IMR-90 (cell line): ENCODE data around the gene ANO2. TPM values are rescaled to one million over a fixed set of nuclear protein-coding genes. Genes with fewer than 3 reads are reported as not detected.

ENCODE experiments used
- ATAC-seq: fragments of 200-7000 bp; cut with Tn5 transposase; 2 replicates; pipeline ENCODE4 v1.9.1; 2020; ENCODE audit warnings: low read depth, mild to moderate bottlenecking, moderate library complexity
- BruUV-seq: library from RNA; stranded (reverse); fragments of 400-500 nt; replicated peaks from 2 replicates; lab custom pipeline; 2021; lab: Mats Ljungman, UMichigan
- CTCF ChIA-PET: fragments of 300-600 bp; formaldehyde crosslinking; extraction: SDS; loops from one replicate; lab custom pipeline; 2021; ENCODE audit warnings: antibody characterized with exemption; lab: Yijun Ruan, JAX
- POLR2A ChIA-PET: fragments of 300-600 bp; sonication (Branson Sonifier 250); formaldehyde crosslinking; loops from one replicate; lab custom pipeline; 2022; ENCODE audit warnings: antibody characterized with exemption; ENCODE audit not compliant: unreplicated experiment; lab: Charles Lee
- DNase-seq: peaks from one replicate; pipeline ENCODE4 v3.0.0; 2013
- H2AFZ ChIP-seq: replicated peaks from 2 replicates; pipeline ENCODE3; 2013; ENCODE audit warnings: low read length, mild to moderate bottlenecking; ENCODE audit not compliant: poor library complexity
- H2AK5ac ChIP-seq: 2 replicates; pipeline ENCODE4 v1.6.1; 2013; ENCODE audit warnings: low read depth, low read length, inconsistent platforms
- H2AK9ac ChIP-seq: replicated peaks from 2 replicates; pipeline ENCODE3; 2013; ENCODE audit warnings: mild to moderate bottlenecking, low read depth, low read length, moderate library complexity; ENCODE audit not compliant: poor library complexity
- H2BK120ac ChIP-seq: 2 replicates; pipeline ENCODE4 v1.6.1; 2013; ENCODE audit warnings: low read depth, low read length, inconsistent platforms
- H2BK15ac ChIP-seq: 3 replicates; pipeline ENCODE4 v1.6.1; 2013; ENCODE audit warnings: low read depth, low read length, inconsistent platforms
- H2BK20ac ChIP-seq: 2 replicates; pipeline ENCODE4 v1.6.1; 2013; ENCODE audit warnings: low read depth, mild to moderate bottlenecking, inconsistent platforms, low read length, moderate library complexity
- H2BK5ac ChIP-seq: 2 replicates; pipeline ENCODE4 v1.6.1; 2013; ENCODE audit warnings: mild to moderate bottlenecking, low read depth, low read length, inconsistent platforms; ENCODE audit not compliant: poor library complexity, severe bottlenecking
- H3K14ac ChIP-seq: replicated peaks from 2 replicates; pipeline ENCODE4 v1.6.1; 2013; ENCODE audit warnings: low read depth, low read length, inconsistent platforms
- H3K18ac ChIP-seq: 2 replicates; pipeline ENCODE4 v1.6.1; 2013; ENCODE audit warnings: low read depth, low read length, control low read depth
- H3K23ac ChIP-seq: 2 replicates; pipeline ENCODE4 v1.6.1; 2013; ENCODE audit warnings: low read depth, low read length, inconsistent platforms
- H3K27ac ChIP-seq: 2 replicates; pipeline ENCODE4 v1.5.1; 2013; ENCODE audit warnings: mild to moderate bottlenecking, control low read depth, low read length; ENCODE audit not compliant: insufficient read depth
- H3K27me3 ChIP-seq: 2 replicates; pipeline ENCODE4 v1.6.1; 2013; ENCODE audit warnings: low read length; ENCODE audit not compliant: control insufficient read depth, insufficient read depth
- H3K36me3 ChIP-seq: 2 replicates; pipeline ENCODE4 v1.6.1; 2013; ENCODE audit warnings: low read length, mixed read lengths; ENCODE audit not compliant: control insufficient read depth, insufficient read depth
- H3K4ac ChIP-seq: 2 replicates; pipeline ENCODE4 v1.6.1; 2013; ENCODE audit warnings: low read depth, low read length, inconsistent platforms
- H3K4me1 ChIP-seq: 2 replicates; pipeline ENCODE4 v1.6.1; 2013; ENCODE audit warnings: low read length, mixed read lengths; ENCODE audit not compliant: control insufficient read depth, insufficient read depth
- H3K4me2 ChIP-seq: 2 replicates; pipeline ENCODE4 v1.6.1; 2013; ENCODE audit warnings: low read depth, mild to moderate bottlenecking, control low read depth, low read length, moderate library complexity
- H3K4me3 ChIP-seq: 2 replicates; pipeline ENCODE4 v1.5.1; 2013; ENCODE audit warnings: low read depth, mild to moderate bottlenecking, control low read depth, low read length, moderate library complexity; ENCODE audit not compliant: insufficient read depth
- H3K56ac ChIP-seq: 2 replicates; pipeline ENCODE4 v1.6.1; 2013; ENCODE audit warnings: low read length, inconsistent platforms; ENCODE audit not compliant: insufficient read depth; ENCODE audit errors: extremely low read depth
- H3K79me1 ChIP-seq, 2 experiments: 2 replicates each; pipeline ENCODE4 v1.6.1; 2013; ENCODE audit warnings: low read length in 2 of 2, inconsistent platforms in 1 of 2, low read depth in 1 of 2
- H3K9ac ChIP-seq: 2 replicates; pipeline ENCODE4 v1.6.1; 2013; ENCODE audit warnings: low read depth, low read length, control low read depth
- H3K9me1 ChIP-seq: 2 replicates; pipeline ENCODE4 v1.6.1; 2013; ENCODE audit warnings: low read length, inconsistent platforms; ENCODE audit not compliant: insufficient read depth
- H3K9me3 ChIP-seq: 2 replicates; pipeline ENCODE4 v1.6.1; 2013; ENCODE audit warnings: low read length; ENCODE audit not compliant: control insufficient read depth, insufficient read depth
- H4K20me1 ChIP-seq: 2 replicates; pipeline ENCODE4 v1.6.1; 2013; ENCODE audit warnings: low read length, inconsistent platforms; ENCODE audit not compliant: insufficient read depth
- H4K5ac ChIP-seq: 2 replicates; pipeline ENCODE4 v1.6.1; 2013; ENCODE audit warnings: mild to moderate bottlenecking, low read depth, low read length, control low read depth
- H4K8ac ChIP-seq, 2 experiments: 2 replicates each; pipeline ENCODE4 v1.6.1; 2013; ENCODE audit warnings: low read depth in 2 of 2, low read length in 2 of 2, control low read depth in 1 of 2, inconsistent platforms in 1 of 2
- H4K91ac ChIP-seq: 2 replicates; pipeline ENCODE4 v1.6.1; 2013; ENCODE audit warnings: low read depth, low read length, inconsistent platforms; ENCODE audit not compliant: insufficient read depth
- BHLHE40 ChIP-seq: fragments of 150-350 bp; IDR thresholded peaks from 2 replicates; pipeline ENCODE4 v1.6.1; 2016; ENCODE audit warnings: mild to moderate bottlenecking, low read depth, low read length
- CHD1 ChIP-seq: IDR thresholded peaks from 2 replicates; pipeline ENCODE4 v1.6.1; 2012; ENCODE audit warnings: low read depth, low read length, improper control_type of control experiment
- CTCF ChIP-seq: conservative IDR thresholded peaks from 2 replicates; pipeline ENCODE4 v1.5.1; 2012; ENCODE audit warnings: mild to moderate bottlenecking, low read depth, low read length, improper control_type of control experiment
- ELK1 ChIP-seq: fragments of 150-350 bp; IDR thresholded peaks from 2 replicates; pipeline ENCODE4 v1.6.1; 2016; ENCODE audit warnings: low read depth, mild to moderate bottlenecking, low read length, moderate library complexity, borderline replicate concordance
- FOS ChIP-seq: fragments of 150-350 bp; IDR thresholded peaks from 2 replicates; pipeline ENCODE4 v1.6.1; 2016; ENCODE audit warnings: low read depth, low read length
- MAFK ChIP-seq: IDR thresholded peaks from 2 replicates; pipeline ENCODE4 v1.6.1; 2012; ENCODE audit warnings: low read depth, low read length, improper control_type of control experiment
- MAZ ChIP-seq: IDR thresholded peaks from 2 replicates; pipeline ENCODE4 v1.6.1; 2012; ENCODE audit warnings: low read depth, mild to moderate bottlenecking, low read length, improper control_type of control experiment, moderate library complexity, borderline replicate concordance
- MXI1 ChIP-seq: IDR thresholded peaks from 2 replicates; pipeline ENCODE4 v1.6.1; 2012; ENCODE audit warnings: low read depth, mild to moderate bottlenecking, low read length, moderate library complexity, borderline replicate concordance
- NFE2L2 ChIP-seq: fragments of 150-350 bp; IDR thresholded peaks from 2 replicates; pipeline ENCODE4 v1.6.1; 2016; ENCODE audit warnings: low read depth, mild to moderate bottlenecking, low read length
- POLR2A ChIP-seq: IDR thresholded peaks from 2 replicates; pipeline ENCODE4 v1.6.1; 2012; ENCODE audit warnings: mild to moderate bottlenecking, low read depth, low read length
- RAD21 ChIP-seq: IDR thresholded peaks from 2 replicates; pipeline ENCODE4 v1.6.1; 2012; ENCODE audit warnings: low read length, improper control_type of control experiment
- RCOR1 ChIP-seq: IDR thresholded peaks from 2 replicates; pipeline ENCODE4 v1.6.1; 2012; ENCODE audit warnings: mild to moderate bottlenecking, low read length, improper control_type of control experiment; ENCODE audit not compliant: insufficient replicate concordance
- RFX5 ChIP-seq: IDR thresholded peaks from 2 replicates; pipeline ENCODE4 v1.8.0; 2012; ENCODE audit warnings: low read depth, mild to moderate bottlenecking, low read length, moderate library complexity
- SMC3 ChIP-seq: fragments of 150-350 bp; IDR thresholded peaks from 2 replicates; pipeline ENCODE4 v1.6.1; 2016; ENCODE audit warnings: low read depth, mild to moderate bottlenecking, antibody characterized with exemption, low read length, moderate library complexity
- USF2 ChIP-seq: fragments of 150-350 bp; IDR thresholded peaks from 2 replicates; pipeline ENCODE4 v1.6.1; 2017; ENCODE audit warnings: mild to moderate bottlenecking, antibody characterized with exemption, low read length, low read depth
- WGBS, 2 experiments: methylation state at CpG; one replicate each; pipeline versions ENCODE4 v1.1.5 to v1.1.7; 2013; ENCODE audit warnings: missing lambda C conversion rate in 2 of 2; ENCODE audit not compliant: insufficient read length in 1 of 2; ENCODE audit errors: extremely low coverage in 2 of 2; 5-methylcytosine and 5-hydroxymethylcytosine counted together
- dilution Hi-C: fragments of 300-500 bp; cut with HindIII; formaldehyde crosslinking; loops from one replicate; pipeline ENCODE4 v1.14.3; 2018; ENCODE audit warnings: low sequenced_read_pairs; ENCODE audit not compliant: unreplicated experiment
- in situ Hi-C: fragments of 300-500 bp; cut with MboI; formaldehyde crosslinking; loops from 3 replicates; pipeline ENCODE4 v1.14.3; 2019; ENCODE audit warnings: low sequenced_read_pairs, inconsistent platforms, mixed read lengths
- intact Hi-C: fragments of 100-400 bp; cut with micrococcal nuclease; formaldehyde crosslinking; loops from 2 replicates; pipeline ENCODE4 v1.10.0; 2022
- polyA plus RNA-seq, 3 experiments: library from polyadenylated mRNA; depleted of rRNA; stranded (reverse); fragments of >200 nt; gene quantifications; 2 replicates each; pipeline ENCODE4 v1.2.3, GENCODE V29; 2012; ENCODE audit warnings: low replicate concordance in 1 of 3
- total RNA-seq: library from RNA; depleted of rRNA; stranded (reverse); fragments of >200 nt; gene quantifications from 2 replicates; pipeline ENCODE4 v1.2.3, GENCODE V29; 2012

ANO2 gene
- total and polyA plus RNA-seq, 2 of the 4 experiments (the other 2 are of a cell fraction): 0.22 TPM; not detected in 1

GRCh38 chr12:5779401-5779800, 165.7 kb downstream of the ANO2 start:
- H3K9me1 ChIP-seq: no peaks in the 10 kb centered on the region
- H3K27ac ChIP-seq: no peak overlapping the region
- WGBS, 2 experiments: 55% methylated on average over 2 of the region's 5 CpGs; no CpG with 5 or more reads in 1 of the 2 experiments
- no TSS peak for BruUV-seq
- peaks cover 8% of the 10 kb centered on the region for H3K27me3 ChIP-seq
- H3K23ac ChIP-seq: no peak overlapping the region
- no peak overlapping the region for H3K56ac ChIP-seq
- H3K79me1 ChIP-seq: no peaks in the 10 kb centered on the region
- H3K14ac ChIP-seq: no peak overlapping the region
- no peak overlapping the region for H4K8ac ChIP-seq
- in situ Hi-C loops (no loop called here), dilution Hi-C loops (no loop called here), intact Hi-C loops (no loop called here)
- no peak overlapping the region for H3K4me3 ChIP-seq
- H2BK5ac ChIP-seq: no peak overlapping the region
- no peak overlapping the region for H3K18ac ChIP-seq
- H3K4me1 ChIP-seq: no peaks in the 10 kb centered on the region
- no peak overlapping the region for H2AFZ ChIP-seq
- no peak overlapping the region for H2BK120ac ChIP-seq
- no peak overlapping the region for H4K91ac ChIP-seq
- no peak overlapping the region for H2BK20ac ChIP-seq
- no peak overlapping the region for H2AK9ac ChIP-seq
- no peak for TF ChIP-seq CHD1
- TF ChIP-seq ELK1: no peak
- TF ChIP-seq USF2: no peak
- TF ChIP-seq MXI1: no peak
- TF ChIP-seq SMC3: no peak
- TF ChIP-seq BHLHE40: no peak
- TF ChIP-seq FOS: no peak
- TF ChIP-seq CTCF: no peak
- no peak for TF ChIP-seq NFE2L2
- no peak for TF ChIP-seq MAFK
- no peak for TF ChIP-seq POLR2A
- no peak for TF ChIP-seq RCOR1
- TF ChIP-seq RAD21: no peak
- no peak for TF ChIP-seq RFX5
- no peak for TF ChIP-seq MAZ
- H4K5ac ChIP-seq: no peak overlapping the region
- ATAC-seq: no peak
- no peaks in the 10 kb centered on the region for H3K9me3 ChIP-seq
- H3K36me3 ChIP-seq: no peaks in the 10 kb centered on the region
- H2AK5ac ChIP-seq: no peak overlapping the region
- ChIA-PET POLR2A (no interaction called here), CTCF (no interaction called here)
- H4K20me1 ChIP-seq: no peaks in the 10 kb centered on the region
- no peak overlapping the region for H3K4ac ChIP-seq
- no peak overlapping the region for H3K4me2 ChIP-seq
- H2BK15ac ChIP-seq: no peak overlapping the region
- no peak for DNase-seq
- H3K9ac ChIP-seq: no peak overlapping the region
